ENCODE measurements around the gene SUGT1. TPM values are rescaled to one million over a fixed set of nuclear protein-coding genes. Genes with fewer than 3 reads are reported as not detected.

Gene SUGT1
- total RNA-seq, 1 experiment from 2014 or later, result 132 TPM

DNA sequence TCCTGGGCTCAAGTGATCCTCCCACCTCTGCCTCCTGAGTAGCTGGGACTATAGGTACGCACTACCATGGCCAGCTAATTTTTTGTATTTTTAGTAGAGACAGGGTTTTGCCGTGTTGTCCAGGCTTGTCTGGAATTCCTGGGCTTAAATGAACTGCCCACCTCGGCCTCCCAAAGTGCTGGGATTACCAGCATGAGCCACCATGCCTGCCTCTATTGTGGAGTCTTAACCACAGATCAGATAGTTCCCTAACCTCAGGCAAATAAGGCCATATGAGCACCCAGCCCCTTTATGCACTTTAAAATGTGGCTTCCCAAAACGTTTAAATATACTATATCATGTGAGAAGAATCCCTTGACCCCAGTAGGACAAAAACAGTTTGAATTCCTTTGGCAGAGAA lies 70.5 kb downstream of the SUGT1 start:
- no TSS peak for BruUV-seq (replicated peaks)
- Histone ChIP-seq H3K36me3 (ENCODE audit: insufficient read depth, low read length, poor library complexity, severe bottlenecking) (no peaks in the 10 kb centered on the region), H3K27me3 (replicated peaks; ENCODE audit: insufficient read depth, low read depth, low read length, poor library complexity) (no peaks in the 10 kb centered on the region), H3K27ac (ENCODE audit: low read depth, low read length, poor library complexity, severe bottlenecking) (no peak overlapping the region), H3K4me1 (ENCODE audit: insufficient read depth, low read length, poor library complexity, severe bottlenecking) (no peaks in the 10 kb centered on the region), H3K9me3 (ENCODE audit: low read depth, low read length, poor library complexity, severe bottlenecking) (no peaks in the 10 kb centered on the region), H3K4me3 (ENCODE audit: low read depth, low read length, poor library complexity, severe bottlenecking) (no peak overlapping the region)
- no peak for TF ChIP-seq EZH2 (IDR thresholded peaks at IDR 0.05; ENCODE audit: borderline replicate concordance, low read depth, low read length, poor library complexity, severe bottlenecking)
- TF ChIP-seq, protein P1, sequence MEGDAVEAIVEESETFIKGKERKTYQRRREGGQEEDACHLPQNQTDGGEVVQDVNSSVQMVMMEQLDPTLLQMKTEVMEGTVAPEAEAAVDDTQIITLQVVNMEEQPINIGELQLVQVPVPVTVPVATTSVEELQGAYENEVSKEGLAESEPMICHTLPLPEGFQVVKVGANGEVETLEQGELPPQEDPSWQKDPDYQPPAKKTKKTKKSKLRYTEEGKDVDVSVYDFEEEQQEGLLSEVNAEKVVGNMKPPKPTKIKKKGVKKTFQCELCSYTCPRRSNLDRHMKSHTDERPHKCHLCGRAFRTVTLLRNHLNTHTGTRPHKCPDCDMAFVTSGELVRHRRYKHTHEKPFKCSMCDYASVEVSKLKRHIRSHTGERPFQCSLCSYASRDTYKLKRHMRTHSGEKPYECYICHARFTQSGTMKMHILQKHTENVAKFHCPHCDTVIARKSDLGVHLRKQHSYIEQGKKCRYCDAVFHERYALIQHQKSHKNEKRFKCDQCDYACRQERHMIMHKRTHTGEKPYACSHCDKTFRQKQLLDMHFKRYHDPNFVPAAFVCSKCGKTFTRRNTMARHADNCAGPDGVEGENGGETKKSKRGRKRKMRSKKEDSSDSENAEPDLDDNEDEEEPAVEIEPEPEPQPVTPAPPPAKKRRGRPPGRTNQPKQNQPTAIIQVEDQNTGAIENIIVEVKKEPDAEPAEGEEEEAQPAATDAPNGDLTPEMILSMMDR (conservative IDR thresholded peaks at IDR 0.05; ENCODE audit: low read depth, low read length), result no peak
- DNase-seq (ENCODE audit: low spot score), result no peak
- ChIA-PET POLR2A (ENCODE audit: low non-redundant PET) (no interaction called here), CTCF (no interaction called here)
- intact Hi-C loops (cut with micrococcal nuclease; ENCODE audit: unreplicated experiment), result no loop called here

GRCh38 chr13:52725302-52725701 lies 72.7 kb downstream of the SUGT1 start:
- BruUV-seq (replicated peaks), result no TSS peak

GRCh38 chr13:52726258-52726657 lies 73.6 kb downstream of the SUGT1 start:
- BruUV-seq (replicated peaks), result no TSS peak
- intact Hi-C loops (cut with micrococcal nuclease; ENCODE audit: unreplicated experiment), result no loop called here
- TF ChIP-seq, protein P1 (conservative IDR thresholded peaks at IDR 0.05; ENCODE audit: low read depth, low read length), result no peak
- TF ChIP-seq EZH2 (IDR thresholded peaks at IDR 0.05; ENCODE audit: borderline replicate concordance, low read depth, low read length, poor library complexity, severe bottlenecking), result no peak
- no peak overlapping the region for H3K27ac ChIP-seq (ENCODE audit: low read depth, low read length, poor library complexity, severe bottlenecking)
- ChIA-PET POLR2A (ENCODE audit: low non-redundant PET) (no interaction called here), CTCF (no interaction called here)
- no peaks in the 10 kb centered on the region for H3K36me3 ChIP-seq (ENCODE audit: insufficient read depth, low read length, poor library complexity, severe bottlenecking)
- H3K27me3 ChIP-seq (replicated peaks; ENCODE audit: insufficient read depth, low read depth, low read length, poor library complexity), result no peaks in the 10 kb centered on the region
- no peak for DNase-seq (ENCODE audit: low spot score)
- H3K9me3 ChIP-seq (ENCODE audit: low read depth, low read length, poor library complexity, severe bottlenecking), result no peaks in the 10 kb centered on the region
- H3K4me3 ChIP-seq (ENCODE audit: low read depth, low read length, poor library complexity, severe bottlenecking), result no peak overlapping the region
- H3K4me1 ChIP-seq (ENCODE audit: insufficient read depth, low read length, poor library complexity, severe bottlenecking), result no peaks in the 10 kb centered on the region

More at GRCh38 chr13:52725302-52725701, 72.7 kb downstream of the SUGT1 start:
- ChIA-PET CTCF (no interaction called here), POLR2A (ENCODE audit: low non-redundant PET) (no interaction called here)
- Histone ChIP-seq H3K36me3 (ENCODE audit: insufficient read depth, low read length, poor library complexity, severe bottlenecking) (no peaks in the 10 kb centered on the region), H3K4me1 (ENCODE audit: insufficient read depth, low read length, poor library complexity, severe bottlenecking) (no peaks in the 10 kb centered on the region), H3K27me3 (replicated peaks; ENCODE audit: insufficient read depth, low read depth, low read length, poor library complexity) (no peaks in the 10 kb centered on the region), H3K9me3 (ENCODE audit: low read depth, low read length, poor library complexity, severe bottlenecking) (no peaks in the 10 kb centered on the region), H3K4me3 (ENCODE audit: low read depth, low read length, poor library complexity, severe bottlenecking) (no peak overlapping the region), H3K27ac (ENCODE audit: low read depth, low read length, poor library complexity, severe bottlenecking) (no peak overlapping the region)
- intact Hi-C loops (cut with micrococcal nuclease; ENCODE audit: unreplicated experiment), result no loop called here
- TF ChIP-seq, protein P1 (conservative IDR thresholded peaks at IDR 0.05; ENCODE audit: low read depth, low read length), result no peak
- DNase-seq (ENCODE audit: low spot score), result no peak
